ENCODE data around the gene SULT2B1.
"Not testable (repeated sequence)": the region's sequence is repeated elsewhere in the genome, so short reads cannot be mapped to it uniquely, and the experiment has no call there.

Gene SULT2B1

DNA sequence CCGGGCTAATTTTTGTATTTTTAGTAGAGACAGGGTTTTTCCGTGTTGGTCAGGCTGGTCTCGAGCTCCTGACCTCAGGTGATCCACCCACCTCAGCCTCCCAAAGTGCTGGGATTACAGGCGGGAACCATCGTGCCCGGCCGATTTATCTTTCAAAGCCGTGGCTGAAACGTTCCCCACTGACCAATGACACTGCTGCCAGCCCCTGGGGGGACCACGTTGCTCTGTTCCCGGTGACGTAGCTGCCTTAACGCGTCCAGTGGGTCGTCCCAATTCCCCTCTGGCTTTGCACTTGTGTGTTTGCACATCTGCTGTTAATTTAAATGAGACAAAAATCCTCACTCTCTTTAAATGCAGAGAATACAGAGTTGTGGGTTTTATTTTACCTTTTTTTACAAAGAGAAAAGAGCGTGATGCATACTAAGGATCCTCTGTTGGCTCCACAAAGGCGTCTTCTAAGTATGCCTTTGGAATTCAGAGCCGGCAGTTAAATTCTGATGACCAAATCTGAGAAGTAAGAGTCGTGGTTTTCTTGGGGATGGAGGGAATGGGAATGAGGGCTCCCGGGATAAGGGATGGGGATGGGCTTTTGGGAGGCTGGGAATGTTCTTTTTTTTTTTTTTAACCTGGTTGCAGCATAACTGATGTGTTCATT is 21.8 kb upstream of the SULT2B1 start:
- H3K4me3 ChIP-seq (ENCODE audit: low read depth, low read length), result no peak overlapping the region
- DNase-seq (ENCODE audit: low read depth), result no peak
- TF ChIP-seq, protein P1, sequence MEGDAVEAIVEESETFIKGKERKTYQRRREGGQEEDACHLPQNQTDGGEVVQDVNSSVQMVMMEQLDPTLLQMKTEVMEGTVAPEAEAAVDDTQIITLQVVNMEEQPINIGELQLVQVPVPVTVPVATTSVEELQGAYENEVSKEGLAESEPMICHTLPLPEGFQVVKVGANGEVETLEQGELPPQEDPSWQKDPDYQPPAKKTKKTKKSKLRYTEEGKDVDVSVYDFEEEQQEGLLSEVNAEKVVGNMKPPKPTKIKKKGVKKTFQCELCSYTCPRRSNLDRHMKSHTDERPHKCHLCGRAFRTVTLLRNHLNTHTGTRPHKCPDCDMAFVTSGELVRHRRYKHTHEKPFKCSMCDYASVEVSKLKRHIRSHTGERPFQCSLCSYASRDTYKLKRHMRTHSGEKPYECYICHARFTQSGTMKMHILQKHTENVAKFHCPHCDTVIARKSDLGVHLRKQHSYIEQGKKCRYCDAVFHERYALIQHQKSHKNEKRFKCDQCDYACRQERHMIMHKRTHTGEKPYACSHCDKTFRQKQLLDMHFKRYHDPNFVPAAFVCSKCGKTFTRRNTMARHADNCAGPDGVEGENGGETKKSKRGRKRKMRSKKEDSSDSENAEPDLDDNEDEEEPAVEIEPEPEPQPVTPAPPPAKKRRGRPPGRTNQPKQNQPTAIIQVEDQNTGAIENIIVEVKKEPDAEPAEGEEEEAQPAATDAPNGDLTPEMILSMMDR (conservative IDR thresholded peaks at IDR 0.05; ENCODE audit: low read depth, low read length), result no peak

- TF ChIP-seq, protein P1 (conservative IDR thresholded peaks at IDR 0.05; ENCODE audit: low read depth, low read length), result no peak
- DNase-seq (ENCODE audit: low read depth), result no peak
Measured at GRCh38 chr19:48530770-48531169, 21.2 kb upstream of the SULT2B1 start.

GRCh38 chr19:48533770-48534169 is 18.2 kb upstream of the SULT2B1 start:
- no peak overlapping the region for H3K4me3 ChIP-seq (ENCODE audit: low read depth, low read length)
- no peak for DNase-seq (ENCODE audit: low read depth)
- TF ChIP-seq, protein P1 (conservative IDR thresholded peaks at IDR 0.05; ENCODE audit: low read depth, low read length), result no peak

More at GRCh38 chr19:48530770-48531169, 21.2 kb upstream of the SULT2B1 start:
- H3K4me3 ChIP-seq (ENCODE audit: low read depth, low read length), result no peak overlapping the region

DNA sequence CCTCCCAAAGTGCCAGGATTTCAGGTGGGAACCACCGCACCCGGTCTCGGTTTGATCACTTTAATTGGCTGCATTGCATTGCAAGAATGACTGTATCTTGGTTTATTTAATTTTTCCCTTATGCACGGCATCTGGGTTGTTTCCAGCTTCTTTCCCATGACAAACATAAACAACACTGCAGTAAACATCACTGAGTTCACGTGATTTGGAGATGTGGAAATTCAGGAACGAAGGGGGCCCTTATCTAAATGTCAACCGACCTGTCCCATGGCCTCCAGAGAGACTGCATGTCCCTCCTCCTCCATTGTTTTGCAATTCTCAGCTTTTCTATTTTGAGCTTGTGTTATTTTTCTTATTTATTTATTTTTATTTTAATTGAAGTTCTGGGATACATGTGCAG is 14.4 kb upstream of the SULT2B1 start:
- TF ChIP-seq, protein P1 (conservative IDR thresholded peaks at IDR 0.05; ENCODE audit: low read depth, low read length), result no peak
- H3K4me3 ChIP-seq (ENCODE audit: low read depth, low read length), result no peak overlapping the region
- DNase-seq (ENCODE audit: low read depth), result no peak

- not testable (repeated sequence) for DNase-seq (ENCODE audit: low read depth)
Measured at GRCh38 chr19:48538057-48538456, 13.9 kb upstream of the SULT2B1 start.

DNA sequence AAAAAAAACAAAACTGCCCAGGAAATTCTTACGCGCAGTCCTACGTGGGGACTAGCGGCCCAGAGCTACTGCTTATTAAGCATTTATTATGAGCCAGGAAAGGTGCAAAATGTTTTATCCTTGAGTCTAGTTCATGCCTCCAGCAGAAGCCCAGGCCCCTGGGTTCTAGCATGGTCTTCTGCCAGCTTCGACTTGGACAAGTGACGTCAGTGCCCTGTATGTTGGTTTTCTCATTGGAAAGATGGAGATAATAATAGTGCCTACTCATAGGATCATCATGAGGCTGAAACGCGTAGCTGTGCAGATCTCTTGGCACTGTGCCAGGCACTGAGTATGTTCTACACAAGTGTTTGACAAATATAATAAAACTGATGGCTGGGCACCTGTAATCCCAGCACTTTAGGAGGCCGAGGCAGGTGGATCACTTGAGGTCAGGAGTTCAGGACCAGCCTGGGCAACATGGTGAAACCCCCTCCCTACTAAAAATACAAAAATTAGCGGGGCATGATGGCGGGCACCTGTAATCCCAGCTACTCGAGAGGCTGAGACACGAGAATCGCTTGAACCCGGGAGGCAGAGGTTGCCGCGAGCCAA is 12.4 kb upstream of the SULT2B1 start:
- H3K4me3 ChIP-seq (ENCODE audit: low read depth, low read length), result no peak overlapping the region
- peak; percentile 54 for DNase-seq (ENCODE audit: low read depth)
- TF ChIP-seq, protein P1 (conservative IDR thresholded peaks at IDR 0.05; ENCODE audit: low read depth, low read length), result no peak

More at GRCh38 chr19:48538057-48538456, 13.9 kb upstream of the SULT2B1 start:
- not testable (repeated sequence) for H3K4me3 ChIP-seq (ENCODE audit: low read depth, low read length)

DNA sequence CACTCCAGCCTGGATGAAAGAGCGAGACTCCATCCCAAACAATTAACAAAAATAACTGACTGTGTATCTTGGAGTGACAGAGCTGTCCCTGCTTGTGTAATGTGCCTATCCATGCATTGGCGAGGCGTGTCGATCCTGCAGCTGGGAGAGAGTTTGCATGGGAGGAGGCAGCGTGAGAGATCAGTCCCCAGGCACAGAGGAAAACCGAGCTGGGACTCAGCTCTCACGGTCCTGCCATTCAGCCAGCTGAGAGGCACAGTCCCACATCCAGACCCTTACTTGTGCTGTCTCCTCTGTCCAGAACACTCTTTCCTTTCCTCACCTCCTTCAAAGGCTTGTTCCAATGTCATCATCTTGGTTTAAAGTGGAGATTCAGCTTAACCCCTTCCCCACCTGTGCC is 11.9 kb upstream of the SULT2B1 start:
- TF ChIP-seq, protein P1 (conservative IDR thresholded peaks at IDR 0.05; ENCODE audit: low read depth, low read length), result no peak
- H3K4me3 ChIP-seq (ENCODE audit: low read depth, low read length), result no peak overlapping the region
- no peak for DNase-seq (ENCODE audit: low read depth)

Data from choroid plexus epithelial cell (primary cell).